ENCODE results near the gene ZCCHC3.
A peak's percentile ranks its signal among the peaks of the same experiment; 100 is the strongest.

Gene ZCCHC3

DNA sequence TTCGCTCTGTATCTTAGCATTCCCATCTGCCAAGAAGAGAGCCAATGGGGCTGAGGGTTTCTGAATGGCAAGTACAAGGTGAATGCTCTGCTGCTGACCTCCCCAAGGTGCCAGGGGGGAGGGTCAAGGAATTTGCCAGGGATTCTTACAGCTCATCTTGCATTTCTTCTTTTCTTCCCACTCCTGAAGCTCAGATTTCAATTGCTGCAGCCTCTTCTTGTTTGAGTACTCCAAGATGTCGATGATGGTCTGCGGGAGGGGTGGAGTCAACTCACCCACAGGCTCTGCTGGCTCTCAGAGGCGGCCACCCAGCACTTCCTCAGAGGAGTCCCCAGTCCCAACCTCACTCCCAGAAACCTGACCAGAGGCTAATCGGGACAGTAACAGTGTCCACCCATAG is 19.2 kb upstream of the ZCCHC3 start:
- Histone ChIP-seq H3K36me3 (ENCODE audit: control insufficient read depth in 5 of 5, insufficient read depth in 5 of 5, low read length in 5 of 5) (peaks cover 0 to 43% (median 20%) of the 10 kb centered on the region in 5 donors), H3K9me3 (ENCODE audit: control insufficient read depth in 5 of 5, low read length in 5 of 5) (no peaks in the 10 kb centered on the region), H3K9ac (ENCODE audit: low read length in 5 of 5) (no peak overlapping the region), H3K27me3 (ENCODE audit: control insufficient read depth in 5 of 5, insufficient read depth in 4 of 5, low read length in 5 of 5) (no peaks in the 10 kb centered on the region), H3K27ac (ENCODE audit: low read depth, low read length) (no peak overlapping the region), H3K4me3 (ENCODE audit: low read depth in 1 of 5, low read length in 5 of 5) (peak overlapping the region in 1 of 5 donors; percentile 33), H3K4me1 (ENCODE audit: control insufficient read depth in 5 of 5, insufficient read depth in 5 of 5, low read length in 5 of 5) (peaks cover 0 to 5% (median 2%) of the 10 kb centered on the region in 5 donors)

DNA sequence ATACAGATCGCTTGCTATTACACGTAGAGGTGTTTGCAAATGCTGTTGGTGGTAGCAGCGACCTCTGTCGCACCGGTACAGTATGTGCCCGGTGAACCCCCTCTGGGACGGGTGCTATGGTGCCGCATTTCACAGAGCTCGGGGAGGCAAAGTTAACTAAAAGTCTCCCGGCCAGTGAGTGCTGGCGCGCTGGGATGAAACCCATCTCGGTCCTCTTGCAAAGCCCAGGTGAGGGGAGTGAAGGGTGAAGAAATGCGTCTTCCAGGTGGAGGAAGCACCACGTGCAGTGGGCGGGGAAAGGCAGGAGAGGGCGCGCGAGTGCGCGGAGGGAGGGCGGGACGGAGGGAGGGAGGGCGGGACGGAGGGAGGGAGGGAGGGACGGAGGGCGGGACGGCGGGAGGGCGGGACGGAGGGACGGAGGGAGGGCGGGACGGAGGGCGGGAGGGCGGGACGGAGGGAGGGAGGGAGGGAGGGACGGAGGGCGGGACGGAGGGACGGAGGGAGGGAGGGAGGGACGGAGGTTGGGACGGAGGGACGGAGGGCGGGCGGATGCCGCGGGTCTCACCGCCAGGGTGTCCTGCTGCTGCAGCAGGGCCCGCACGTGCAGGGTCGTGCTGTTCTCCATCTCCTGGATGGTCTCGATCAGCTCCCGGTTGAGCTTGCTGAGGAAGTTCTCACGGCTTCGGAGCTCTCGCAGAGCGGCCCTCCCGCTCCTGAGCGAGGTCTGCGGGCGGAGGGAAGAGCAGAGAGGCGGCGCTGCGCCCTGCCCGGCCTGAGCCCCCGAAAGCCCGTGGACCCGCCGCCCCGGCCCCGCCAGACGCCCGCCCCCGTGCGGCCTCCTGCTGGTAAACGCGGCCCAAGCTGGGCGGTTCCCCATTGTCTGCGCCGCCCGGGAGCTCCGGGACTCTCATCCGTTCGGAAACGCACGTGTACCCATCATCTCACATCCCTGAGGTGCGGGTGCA is 18.5 kb upstream of the ZCCHC3 start:
- no peak overlapping the region for H3K27ac ChIP-seq (ENCODE audit: low read depth, low read length)
- H3K9ac ChIP-seq (ENCODE audit: low read length in 5 of 5) = no peak overlapping the region
- peaks cover 0 to 5% (median 2%) of the 10 kb centered on the region in 5 donors for H3K4me1 ChIP-seq (ENCODE audit: control insufficient read depth in 5 of 5, insufficient read depth in 5 of 5, low read length in 5 of 5)
- H3K27me3 ChIP-seq (ENCODE audit: control insufficient read depth in 5 of 5, insufficient read depth in 4 of 5, low read length in 5 of 5) = no peaks in the 10 kb centered on the region
- H3K9me3 ChIP-seq (ENCODE audit: control insufficient read depth in 5 of 5, low read length in 5 of 5) = no peaks in the 10 kb centered on the region
- peak overlapping the region in 3 of 5 donors; percentile 55 to 57 (median 57) for H3K4me3 ChIP-seq (ENCODE audit: low read depth in 1 of 5, low read length in 5 of 5)
- peaks cover 0 to 48% (median 20%) of the 10 kb centered on the region in 5 donors for H3K36me3 ChIP-seq (ENCODE audit: control insufficient read depth in 5 of 5, insufficient read depth in 5 of 5, low read length in 5 of 5)

DNA sequence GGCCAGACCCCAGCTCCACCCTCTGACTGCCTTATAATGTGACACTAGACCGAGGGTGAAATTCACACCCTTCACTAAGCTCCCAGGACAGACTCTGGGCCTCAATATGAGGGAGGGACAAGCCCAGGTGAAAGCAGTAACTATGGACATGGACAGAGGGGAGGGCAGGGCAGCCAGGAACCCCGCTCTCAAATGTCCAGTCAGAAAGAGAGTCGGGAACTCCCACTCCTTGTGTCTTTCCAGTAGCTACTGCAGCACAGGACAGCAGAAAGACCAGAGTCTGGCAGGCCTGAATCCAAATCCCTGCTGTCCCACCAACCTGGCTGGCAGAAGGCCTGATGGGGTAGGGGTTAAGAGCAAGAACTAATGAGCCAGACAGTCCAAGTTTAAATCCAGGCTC is 13.2 kb upstream of the ZCCHC3 start:
- Histone ChIP-seq H3K4me3 (ENCODE audit: low read depth in 1 of 5, low read length in 5 of 5) (no peak overlapping the region), H3K4me1 (ENCODE audit: control insufficient read depth in 5 of 5, insufficient read depth in 5 of 5, low read length in 5 of 5) (peaks cover 0 to 3% (median 0%) of the 10 kb centered on the region in 5 donors), H3K9ac (ENCODE audit: low read length in 5 of 5) (no peak overlapping the region), H3K27ac (ENCODE audit: low read depth, low read length) (no peak overlapping the region), H3K9me3 (ENCODE audit: control insufficient read depth in 5 of 5, low read length in 5 of 5) (no peaks in the 10 kb centered on the region), H3K27me3 (ENCODE audit: control insufficient read depth in 5 of 5, insufficient read depth in 4 of 5, low read length in 5 of 5) (no peaks in the 10 kb centered on the region), H3K36me3 (ENCODE audit: control insufficient read depth in 5 of 5, insufficient read depth in 5 of 5, low read length in 5 of 5) (peaks cover 0 to 18% (median 2%) of the 10 kb centered on the region in 5 donors)

DNA sequence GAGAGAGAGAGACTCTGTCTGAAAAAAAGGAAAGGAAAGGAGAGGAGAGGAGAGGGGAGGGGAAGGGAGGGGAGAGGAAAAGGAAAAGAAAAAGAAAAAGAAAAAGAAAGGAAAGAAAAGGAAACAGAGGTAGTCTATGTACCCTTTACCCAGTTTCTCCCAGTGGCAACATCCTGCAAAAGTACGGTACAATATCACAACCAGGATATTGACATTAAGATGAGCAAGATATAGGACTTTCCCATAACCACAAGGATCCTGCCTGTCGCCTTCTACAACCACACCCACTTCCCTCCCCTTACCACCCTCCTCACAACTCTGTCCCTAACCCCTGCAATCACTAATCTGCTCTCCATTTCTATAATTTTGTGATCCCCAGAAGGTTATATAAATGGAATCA is 10.9 kb upstream of the ZCCHC3 start:
- Histone ChIP-seq H3K27ac (ENCODE audit: low read depth, low read length) (no peak overlapping the region), H3K36me3 (ENCODE audit: control insufficient read depth in 5 of 5, insufficient read depth in 5 of 5, low read length in 5 of 5) (peaks cover 0 to 13% (median 2%) of the 10 kb centered on the region in 5 donors), H3K9me3 (ENCODE audit: control insufficient read depth in 5 of 5, low read length in 5 of 5) (no peaks in the 10 kb centered on the region), H3K4me1 (ENCODE audit: control insufficient read depth in 5 of 5, insufficient read depth in 5 of 5, low read length in 5 of 5) (peaks cover 3 to 20% (median 16%) of the 10 kb centered on the region in 5 donors), H3K9ac (ENCODE audit: low read length in 5 of 5) (no peak overlapping the region), H3K4me3 (ENCODE audit: low read depth in 1 of 5, low read length in 5 of 5) (no peak overlapping the region), H3K27me3 (ENCODE audit: control insufficient read depth in 5 of 5, insufficient read depth in 4 of 5, low read length in 5 of 5) (no peaks in the 10 kb centered on the region)

DNA sequence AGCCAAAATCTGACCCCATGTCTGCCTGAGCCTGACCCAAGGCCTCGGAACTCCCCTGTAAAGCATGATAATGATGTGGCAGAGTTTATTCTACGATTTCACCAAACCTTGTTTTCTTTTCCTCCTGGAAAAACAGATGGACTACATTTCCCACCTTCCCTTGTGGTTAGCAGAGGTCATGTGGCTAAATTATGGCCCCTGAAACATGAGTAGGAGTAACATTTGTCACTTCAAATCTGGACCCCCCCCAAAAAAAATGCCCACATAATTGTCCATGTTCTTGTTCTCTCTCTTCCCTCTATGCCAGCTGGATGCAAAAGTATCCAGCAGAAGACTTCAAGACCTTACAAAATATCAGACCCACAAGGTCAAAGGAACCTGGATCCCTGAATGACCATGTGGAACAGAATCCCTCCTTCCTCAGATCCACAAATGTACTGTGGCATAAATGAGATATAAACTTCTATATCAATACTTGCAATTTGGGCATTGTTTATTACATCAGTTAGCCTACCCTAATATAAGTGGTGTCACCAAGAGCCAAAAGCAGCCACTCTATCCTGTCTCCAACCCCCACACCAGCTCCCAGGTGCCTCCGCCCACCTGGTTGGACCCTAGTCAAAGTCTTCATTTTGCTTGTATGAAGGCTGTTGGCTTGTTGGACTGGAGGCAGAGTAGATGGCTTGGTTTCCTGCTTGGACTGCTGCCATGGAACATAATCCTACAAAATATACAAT is 8.2 kb upstream of the ZCCHC3 start:
- H3K27ac ChIP-seq (ENCODE audit: low read depth, low read length) = no peak overlapping the region
- H3K4me3 ChIP-seq (ENCODE audit: low read depth in 1 of 5, low read length in 5 of 5) = peak overlapping the region in 3 of 5 donors; percentile 64 to 96 (median 91)
- peaks cover 3 to 22% (median 20%) of the 10 kb centered on the region in 5 donors for H3K4me1 ChIP-seq (ENCODE audit: control insufficient read depth in 5 of 5, insufficient read depth in 5 of 5, low read length in 5 of 5)

DNA sequence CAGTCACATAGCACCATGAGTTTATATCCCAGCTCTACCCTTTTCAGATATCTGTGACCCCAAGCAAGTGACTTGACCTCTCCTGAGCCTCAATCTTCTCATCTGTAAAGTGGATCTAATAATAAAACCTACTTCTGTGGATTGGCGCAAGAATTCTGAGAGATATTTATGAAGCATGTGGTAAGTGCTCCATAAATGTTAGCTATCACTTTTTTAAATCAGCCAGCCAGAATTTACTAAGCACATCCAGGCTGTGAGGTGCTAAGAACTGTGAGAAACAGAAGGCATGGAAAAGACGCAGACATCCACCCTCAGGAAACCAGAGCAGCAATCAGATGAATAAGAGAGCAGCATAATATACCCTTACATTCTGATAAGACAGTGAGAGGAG is 7.7 kb upstream of the ZCCHC3 start:
- Histone ChIP-seq H3K4me3 (ENCODE audit: low read depth in 1 of 5, low read length in 5 of 5) (peak overlapping the region; percentile 64 to 96 (median 91)), H3K27ac (ENCODE audit: low read depth, low read length) (peak overlapping the region; percentile 65), H3K9ac (ENCODE audit: low read length in 5 of 5) (peak overlapping the region; percentile 53 to 87 (median 84))

More for the DNA sequence above, 8.2 kb upstream of the ZCCHC3 start:
- no peak overlapping the region for H3K9ac ChIP-seq (ENCODE audit: low read length in 5 of 5)
- no peaks in the 10 kb centered on the region for H3K27me3 ChIP-seq (ENCODE audit: control insufficient read depth in 5 of 5, insufficient read depth in 4 of 5, low read length in 5 of 5)
- no peaks in the 10 kb centered on the region for H3K36me3 ChIP-seq (ENCODE audit: control insufficient read depth in 5 of 5, insufficient read depth in 5 of 5, low read length in 5 of 5)
- H3K9me3 ChIP-seq (ENCODE audit: control insufficient read depth in 5 of 5, low read length in 5 of 5) = no peaks in the 10 kb centered on the region

DNA sequence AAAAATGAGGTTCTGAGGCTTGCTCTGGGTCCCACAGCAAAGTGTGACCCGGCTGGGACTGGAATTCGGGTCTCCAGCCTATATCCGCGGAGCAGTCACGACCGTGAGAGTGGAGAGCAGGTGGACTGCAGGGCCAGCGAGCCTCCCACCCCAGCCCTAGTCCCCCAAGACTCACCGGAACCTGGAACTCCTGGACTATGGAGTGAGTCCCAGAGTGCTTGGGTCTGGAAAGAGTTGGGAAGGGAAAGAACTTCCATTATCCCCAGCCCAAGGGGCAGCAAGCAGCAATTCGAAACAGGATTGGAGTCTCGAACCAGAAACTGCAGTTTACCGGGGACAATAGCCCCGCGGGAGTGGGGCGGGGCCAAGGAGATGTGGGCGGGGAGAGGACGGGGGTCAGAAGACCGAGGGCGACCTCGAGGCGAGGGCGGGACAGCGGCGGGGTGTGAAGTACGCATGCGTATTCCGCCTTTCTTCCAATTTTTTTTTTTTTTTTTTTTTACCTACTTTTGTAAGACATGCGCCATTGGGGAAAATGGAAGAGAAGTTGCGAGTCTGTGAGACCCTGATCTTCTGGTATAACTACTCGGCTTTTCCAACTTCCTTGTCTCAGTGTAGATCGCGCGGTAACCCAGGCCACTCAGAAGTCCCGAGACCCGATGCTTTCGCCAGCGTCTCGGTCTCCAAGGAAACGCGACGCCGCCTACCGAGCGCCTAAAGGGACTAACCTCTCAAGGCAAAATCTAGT is 7.1 kb upstream of the ZCCHC3 start, which contains the start of gene C20orf96:
TSS of gene C20orf96 (minus strand) at position 667 of the 748 bp plus-strand sequence. CDS start at position 527, 140 bp downstream.
- H3K9ac ChIP-seq (ENCODE audit: low read length in 5 of 5) = peak within 1 kb of the TSS; percentile 67 to 87 (median 84)
- H3K36me3 ChIP-seq (ENCODE audit: control insufficient read depth in 5 of 5, insufficient read depth in 5 of 5, low read length in 5 of 5) = no peaks in the 10 kb centered on the region
- H3K4me1 ChIP-seq (ENCODE audit: control insufficient read depth in 5 of 5, insufficient read depth in 5 of 5, low read length in 5 of 5) = peaks cover 3 to 22% (median 18%) of the 10 kb centered on the region in 5 donors
- no peaks in the 10 kb centered on the region for H3K27me3 ChIP-seq (ENCODE audit: control insufficient read depth in 5 of 5, insufficient read depth in 4 of 5, low read length in 5 of 5)
- H3K9me3 ChIP-seq (ENCODE audit: control insufficient read depth in 5 of 5, low read length in 5 of 5) = no peaks in the 10 kb centered on the region
- H3K4me3 ChIP-seq (ENCODE audit: low read depth in 1 of 5, low read length in 5 of 5) = peak within 1 kb of the TSS; percentile 64 to 96 (median 91)
- peak within 1 kb of the TSS; percentile 65 for H3K27ac ChIP-seq (ENCODE audit: low read depth, low read length)

More for the DNA sequence above, 7.7 kb upstream of the ZCCHC3 start:
- Histone ChIP-seq H3K27me3 (ENCODE audit: control insufficient read depth in 5 of 5, insufficient read depth in 4 of 5, low read length in 5 of 5) (no peaks in the 10 kb centered on the region), H3K9me3 (ENCODE audit: control insufficient read depth in 5 of 5, low read length in 5 of 5) (no peaks in the 10 kb centered on the region), H3K36me3 (ENCODE audit: control insufficient read depth in 5 of 5, insufficient read depth in 5 of 5, low read length in 5 of 5) (no peaks in the 10 kb centered on the region), H3K4me1 (ENCODE audit: control insufficient read depth in 5 of 5, insufficient read depth in 5 of 5, low read length in 5 of 5) (peaks cover 3 to 22% (median 18%) of the 10 kb centered on the region in 5 donors)

DNA sequence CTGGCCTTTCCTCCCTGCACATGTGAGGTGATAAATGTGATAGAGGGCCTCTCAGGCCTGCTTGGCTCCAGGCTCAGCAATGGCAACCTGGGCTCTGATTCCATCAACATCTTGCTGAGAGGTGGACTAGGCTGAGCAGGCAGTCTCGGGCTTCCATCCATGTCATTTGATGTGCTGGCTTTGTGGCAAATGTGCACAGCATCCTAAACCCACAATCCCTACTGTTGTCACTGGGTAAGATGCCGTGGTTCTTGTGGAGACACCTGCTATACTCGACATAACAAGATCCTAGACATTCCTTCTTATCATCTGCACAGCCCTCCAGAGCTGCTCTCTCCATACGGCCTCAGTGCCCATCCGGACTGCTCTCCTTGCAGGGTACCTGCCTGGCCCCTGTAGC is 2.8 kb upstream of the ZCCHC3 start:
- Histone ChIP-seq H3K9ac (ENCODE audit: low read length in 5 of 5) (no peak overlapping the region), H3K27me3 (ENCODE audit: control insufficient read depth in 5 of 5, insufficient read depth in 4 of 5, low read length in 5 of 5) (no peaks in the 10 kb centered on the region)

DNA sequence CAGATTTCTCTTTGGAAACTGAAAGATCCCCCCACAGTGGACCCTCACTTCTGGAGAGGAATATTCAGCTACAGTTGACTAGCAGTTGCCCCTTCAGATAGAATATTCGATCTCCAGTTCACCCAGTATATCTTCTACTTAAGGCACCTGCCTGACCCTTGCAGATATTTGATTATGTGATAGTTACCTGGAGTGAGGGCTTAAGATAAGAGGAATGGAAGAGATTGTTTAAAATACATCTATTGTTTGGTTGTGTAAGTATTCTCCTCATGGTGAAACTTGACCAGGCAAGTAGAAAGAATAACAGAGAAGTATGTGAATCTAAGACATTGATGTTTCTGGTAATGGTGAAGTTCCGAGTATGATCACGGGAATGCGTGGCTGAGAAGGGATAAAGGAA is 1.6 kb upstream of the ZCCHC3 start:
- Histone ChIP-seq H3K27ac (ENCODE audit: low read depth, low read length) (no peak overlapping the region), H3K9ac (ENCODE audit: low read length in 5 of 5) (no peak overlapping the region), H3K9me3 (ENCODE audit: control insufficient read depth in 5 of 5, low read length in 5 of 5) (no peaks in the 10 kb centered on the region), H3K4me3 (ENCODE audit: low read depth in 1 of 5, low read length in 5 of 5) (no peak overlapping the region), H3K27me3 (ENCODE audit: control insufficient read depth in 5 of 5, insufficient read depth in 4 of 5, low read length in 5 of 5) (no peaks in the 10 kb centered on the region), H3K4me1 (ENCODE audit: control insufficient read depth in 5 of 5, insufficient read depth in 5 of 5, low read length in 5 of 5) (peaks cover 7 to 46% (median 41%) of the 10 kb centered on the region in 5 donors), H3K36me3 (ENCODE audit: control insufficient read depth in 5 of 5, insufficient read depth in 5 of 5, low read length in 5 of 5) (peaks cover 0 to 5% (median 0%) of the 10 kb centered on the region in 5 donors)

More for the DNA sequence above, 2.8 kb upstream of the ZCCHC3 start:
- H3K9me3 ChIP-seq (ENCODE audit: control insufficient read depth in 5 of 5, low read length in 5 of 5) = no peaks in the 10 kb centered on the region
- H3K4me3 ChIP-seq (ENCODE audit: low read depth in 1 of 5, low read length in 5 of 5) = no peak overlapping the region
- peaks cover 7 to 41% (median 39%) of the 10 kb centered on the region in 5 donors for H3K4me1 ChIP-seq (ENCODE audit: control insufficient read depth in 5 of 5, insufficient read depth in 5 of 5, low read length in 5 of 5)
- H3K36me3 ChIP-seq (ENCODE audit: control insufficient read depth in 5 of 5, insufficient read depth in 5 of 5, low read length in 5 of 5) = peaks cover 0 to 2% (median 0%) of the 10 kb centered on the region in 5 donors
- no peak overlapping the region for H3K27ac ChIP-seq (ENCODE audit: low read depth, low read length)

Measured in subcutaneous abdominal adipose tissue (tissue), 5 donors.